ENCODE data around the gene TMEM263.
A peak's percentile ranks its signal among the peaks of the same experiment; 100 is the strongest.

TMEM263 gene

GRCh38 chr12:106953352-106954250 lies 2.1 kb upstream of the TMEM263 start:
- DNase-seq: no peak

DNA sequence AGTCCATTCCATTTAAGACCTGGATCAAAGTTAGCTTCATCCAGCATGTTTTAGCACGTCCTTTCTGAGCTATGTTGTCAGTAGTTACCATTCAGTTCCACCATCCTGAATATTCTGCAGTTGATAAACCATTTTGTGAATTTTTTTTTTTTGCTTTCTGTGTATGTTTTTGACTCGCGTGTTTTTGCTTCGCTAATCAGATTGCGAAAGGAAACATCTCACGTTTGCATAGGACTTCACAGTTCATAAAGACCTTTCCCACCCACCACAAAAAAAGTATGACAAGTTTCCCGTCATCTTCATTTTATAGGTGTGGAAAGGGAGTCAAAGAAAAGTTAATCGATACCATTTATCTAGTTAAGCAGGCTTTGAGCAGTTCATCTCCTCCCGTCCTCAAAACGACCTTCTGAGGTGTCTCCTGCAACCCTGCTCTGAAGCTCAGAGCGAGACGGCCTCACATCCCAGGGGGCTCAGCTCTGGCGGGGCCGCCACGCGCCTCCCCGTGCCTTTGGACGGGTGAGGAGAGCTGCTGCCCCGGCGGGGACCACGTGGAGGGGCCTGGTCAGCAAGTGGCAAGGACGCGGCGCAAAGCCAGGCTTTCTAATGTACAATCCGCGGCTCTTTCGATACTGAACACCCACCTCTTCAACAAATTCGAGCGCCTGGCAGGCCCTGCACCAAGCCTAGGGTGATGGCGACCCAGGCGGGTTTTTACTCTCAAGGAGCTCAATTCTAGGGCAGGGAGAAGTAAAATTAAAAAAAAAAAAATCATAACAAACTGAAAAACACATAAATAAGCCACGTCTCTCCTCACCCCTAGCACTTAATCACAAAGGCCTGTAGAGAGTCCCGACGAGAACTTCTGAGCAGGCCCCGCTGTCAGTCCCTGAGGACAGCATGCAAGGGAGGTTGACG lies 988 bp upstream of the TMEM263 start:
- DNase-seq: no peak

GRCh38 chr12:106956048-106956578 lies 406 bp downstream of the TMEM263 start:
- peak; percentile 66 for DNase-seq

DNA sequence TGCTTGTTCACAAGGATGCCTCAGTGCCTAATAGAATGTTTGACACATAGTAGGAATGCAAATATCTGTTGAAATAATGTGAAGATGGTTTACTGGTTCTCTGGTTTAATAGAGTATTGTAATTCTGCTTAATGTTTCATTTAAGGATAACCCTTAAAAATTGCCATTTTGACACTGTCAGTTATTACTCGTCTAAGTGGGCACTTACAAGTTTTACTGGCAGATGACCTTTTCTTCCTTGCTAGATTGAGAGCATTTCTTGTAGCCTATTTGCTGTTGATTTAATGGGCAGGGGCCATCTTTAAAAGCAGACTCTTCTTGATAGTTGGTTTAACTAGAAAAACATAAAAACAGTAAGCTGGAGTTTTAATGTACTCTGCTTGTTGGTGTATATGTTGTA lies 1.9 kb downstream of the TMEM263 start:
- DNase-seq: no peak

- DNase-seq: no peak
Observed at GRCh38 chr12:106960443-106960842, 4.7 kb downstream of the TMEM263 start.

GRCh38 chr12:106962286-106962685 lies 6.6 kb downstream of the TMEM263 start:
- no peak for DNase-seq

- DNase-seq: no peak
Observed at GRCh38 chr12:106964526-106964925, 8.8 kb downstream of the TMEM263 start.

DNA sequence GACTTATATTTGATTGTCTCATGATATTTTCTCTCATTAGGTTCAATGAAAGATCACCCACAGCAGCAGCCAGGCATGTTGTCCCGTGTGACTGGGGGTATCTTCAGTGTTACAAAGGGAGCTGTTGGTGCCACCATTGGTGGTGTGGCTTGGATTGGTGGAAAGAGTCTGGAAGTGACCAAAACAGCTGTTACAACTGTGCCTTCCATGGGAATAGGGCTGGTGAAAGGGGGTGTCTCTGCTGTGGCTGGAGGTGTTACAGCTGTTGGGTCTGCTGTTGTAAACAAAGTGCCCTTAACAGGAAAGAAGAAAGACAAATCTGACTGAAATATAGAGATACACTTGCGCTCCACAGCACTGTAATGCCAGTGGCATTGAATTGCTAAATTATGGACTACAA lies 15.4 kb downstream of the TMEM263 start:
- no peak for DNase-seq

DNA sequence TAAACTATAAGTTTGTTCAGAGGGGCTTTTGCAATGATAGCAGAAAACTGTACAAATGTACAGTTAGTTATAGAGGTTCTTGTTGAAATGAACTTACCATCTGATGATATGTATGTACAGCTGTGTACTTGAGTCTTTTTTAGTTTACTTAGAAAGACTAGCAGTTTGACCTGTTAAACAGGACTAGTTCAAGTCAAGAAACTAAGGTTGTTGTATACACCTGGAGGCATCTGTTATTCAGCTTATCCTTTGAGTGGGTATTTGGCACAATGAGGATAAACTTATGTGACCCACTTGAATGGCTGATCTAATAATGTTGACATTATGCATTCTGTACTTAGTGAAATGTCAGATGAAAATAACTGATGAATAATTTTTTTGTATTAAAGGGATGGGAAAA lies 17.8 kb downstream of the TMEM263 start:
- no peak for DNase-seq

DNA sequence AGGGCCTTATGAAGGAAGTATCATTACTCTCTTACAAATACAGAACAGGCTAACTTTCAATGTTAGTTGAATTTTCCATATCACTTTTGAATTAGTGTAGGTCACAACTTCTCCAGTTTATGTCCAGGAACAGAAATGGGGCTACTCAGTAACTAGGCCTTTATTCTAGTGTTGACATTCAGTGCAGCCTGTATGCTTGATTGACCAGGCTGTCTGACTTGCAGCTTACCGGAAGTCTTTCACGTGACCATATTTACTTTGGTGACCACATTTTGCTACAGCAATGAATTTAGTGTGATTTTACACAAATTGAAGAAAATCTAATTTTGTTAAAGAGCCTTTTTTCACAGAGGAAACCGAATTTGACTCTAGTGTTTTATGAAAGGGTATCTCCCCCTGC lies 18.8 kb downstream of the TMEM263 start:
- no peak for DNase-seq

- no peak for DNase-seq
Observed at GRCh38 chr12:106975098-106975497, 19.4 kb downstream of the TMEM263 start.

DNA sequence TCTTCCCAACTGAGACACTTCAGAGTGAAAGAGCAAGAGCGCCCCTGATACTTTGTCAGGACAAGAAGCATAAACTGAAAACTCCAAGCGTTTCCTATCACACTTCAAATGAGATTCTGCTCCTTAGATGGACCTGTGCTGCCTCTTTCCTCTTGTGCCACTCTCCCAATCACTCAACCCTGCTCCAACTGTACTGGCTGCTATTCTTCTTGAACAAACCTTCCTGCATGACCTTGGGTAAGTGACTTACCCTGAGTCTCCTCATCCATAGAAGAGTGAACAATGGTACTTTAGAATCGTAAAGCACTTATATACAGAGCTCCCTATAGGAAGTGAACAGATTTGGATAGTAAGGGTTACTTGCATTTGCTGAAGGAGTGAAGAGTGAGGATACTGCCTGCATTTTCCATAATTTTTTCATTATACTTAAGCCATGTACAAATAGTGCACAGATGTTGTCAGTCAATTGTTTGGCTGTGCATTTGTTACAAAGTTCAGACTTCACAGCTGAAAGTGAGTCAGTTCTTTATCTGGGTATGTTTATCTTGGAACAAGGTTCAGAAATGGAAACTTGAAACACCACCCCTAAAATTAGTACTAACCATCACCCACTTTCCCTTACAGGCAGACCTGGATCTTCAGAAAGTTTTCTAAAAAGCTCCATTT lies 20.4 kb downstream of the TMEM263 start:
- DNase-seq: no peak

DNA sequence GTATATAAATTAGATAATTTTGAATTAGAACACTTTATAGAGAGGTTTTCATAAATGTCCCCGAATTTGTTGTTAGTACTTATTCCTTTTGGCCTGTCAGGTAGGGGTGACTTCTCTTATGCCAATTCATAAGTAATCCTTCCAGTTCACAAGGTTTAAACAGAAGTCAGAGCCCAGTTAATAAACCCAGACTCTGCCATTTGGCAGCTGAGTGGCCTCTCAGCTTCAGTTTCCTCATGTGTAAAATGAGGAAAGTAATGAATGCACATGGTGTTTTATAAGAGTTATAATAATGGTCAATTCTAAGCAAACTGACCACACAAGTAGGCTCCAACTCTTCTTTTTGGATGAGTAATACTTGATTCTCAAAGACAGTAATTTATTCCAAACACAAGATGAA lies 21.0 kb downstream of the TMEM263 start:
- no peak for DNase-seq

- no peak for DNase-seq
Observed at GRCh38 chr12:106978035-106978800, 22.5 kb downstream of the TMEM263 start.

DNA sequence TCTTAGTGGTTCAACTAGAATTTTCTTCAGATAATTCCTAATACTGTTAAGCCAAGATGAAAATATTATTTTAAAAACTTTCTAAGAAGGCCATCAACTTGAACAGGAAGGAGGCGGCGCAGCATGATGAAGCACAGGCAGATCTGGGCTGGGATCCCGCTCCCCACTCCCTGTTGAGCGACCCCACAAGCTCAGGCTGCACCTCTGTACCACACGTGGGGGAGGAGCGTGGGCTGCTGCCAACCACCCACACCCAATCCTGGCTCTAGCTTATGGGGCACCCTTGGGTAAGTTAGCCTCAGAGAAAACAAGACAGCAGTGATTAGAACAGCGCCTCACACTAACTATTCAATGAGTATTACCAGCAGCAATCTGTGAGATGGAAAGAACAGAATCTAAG lies 25.2 kb downstream of the TMEM263 start:
- DNase-seq: no peak

- DNase-seq: no peak
Observed at GRCh38 chr12:106981788-106982187, 26.1 kb downstream of the TMEM263 start.

- no peak for DNase-seq
Observed at GRCh38 chr12:106982229-106982628, 26.5 kb downstream of the TMEM263 start.

DNA sequence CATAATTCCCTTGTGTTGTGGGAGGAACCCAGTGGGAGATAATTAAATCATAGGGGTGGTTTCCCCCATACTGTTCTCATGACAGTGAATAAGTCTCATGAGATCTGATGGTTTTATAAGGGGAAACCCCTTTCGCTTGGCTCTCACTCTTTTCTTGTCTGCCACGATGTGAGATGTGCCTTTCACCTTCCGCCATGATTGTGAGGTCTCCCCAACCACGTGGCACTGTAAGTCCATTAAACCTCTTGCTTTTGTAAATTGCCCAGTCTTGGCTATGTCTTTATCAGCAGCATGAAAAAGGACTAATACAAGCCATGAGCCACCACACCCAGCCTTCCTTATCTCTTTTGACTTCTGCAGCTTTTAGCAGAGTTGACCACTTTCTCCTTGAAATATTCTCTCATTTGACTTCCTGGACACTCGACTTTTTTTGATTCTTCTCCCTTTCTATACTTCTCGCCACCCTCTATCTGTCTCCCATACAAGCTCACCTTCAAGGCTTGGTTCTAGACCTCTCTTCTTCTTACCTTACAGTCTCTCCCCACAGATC lies 29.0 kb downstream of the TMEM263 start:
- DNase-seq: peak; percentile 20

DNA sequence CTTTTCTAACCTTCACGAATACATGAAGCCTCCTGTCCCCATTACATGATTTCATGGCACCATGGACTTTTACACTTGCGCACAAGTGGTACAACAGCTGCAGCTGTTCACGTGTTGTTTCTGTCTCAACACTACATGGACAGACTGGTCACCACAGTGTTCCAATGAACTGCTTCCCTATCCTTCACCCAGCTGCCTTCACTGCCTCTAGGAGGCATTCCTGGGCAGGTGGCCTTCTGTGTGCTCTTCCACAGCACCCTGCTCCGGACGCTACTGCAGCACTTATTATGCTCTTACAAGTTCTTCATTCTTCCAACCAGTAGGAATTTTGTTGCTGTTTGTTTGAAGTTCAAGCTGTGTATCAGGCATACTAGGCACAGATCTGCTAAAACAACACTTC lies 29.8 kb downstream of the TMEM263 start:
- DNase-seq: no peak

- no peak for DNase-seq
Observed at GRCh38 chr12:106986135-106986534, 30.4 kb downstream of the TMEM263 start.

- peak; percentile 86 for DNase-seq
Observed at GRCh38 chr12:106986625-106987389, 31.1 kb downstream of the TMEM263 start, which contains the start of gene MTERF2. MTERF2 (minus strand) TSS chr12:106987146; CDS start chr12:106978714, 8,432 bp downstream.

All from activated CD4-positive, alpha-beta T cell treated with anti-CD3 and anti-CD28 coated beads for 48 hours (primary cell).